ENCODE data around the gene DUSP9. TPM values are rescaled to one million over a fixed set of nuclear protein-coding genes. Genes with fewer than 3 reads are reported as not detected.

Gene DUSP9
- polyA plus RNA-seq, 1 donor (not counting 4 experiments of a cell fraction or from before 2014, with no cell fraction given) = 0.47 TPM

- Histone ChIP-seq H2AFZ (ENCODE audit: control insufficient read depth, low read length) (no peak overlapping the region), H3K4me2 (ENCODE audit: control insufficient read depth, extremely low read depth, insufficient read depth, low read depth, low read length) (no peak overlapping the region), H3K9me3 (ENCODE audit: control insufficient read depth, low read depth, low read length) (no peaks in the 10 kb centered on the region), H3K9me1 (ENCODE audit: control insufficient read depth, extremely low read depth, insufficient read depth, low read length) (no peaks in the 10 kb centered on the region), H3K4me1 (ENCODE audit: control insufficient read depth, extremely low read depth, insufficient read depth, low read length) (no peaks in the 10 kb centered on the region), H3K27me3 (ENCODE audit: control insufficient read depth, extremely low read depth, insufficient read depth, low read length) (no peaks in the 10 kb centered on the region), H3K4me3 (ENCODE audit: control insufficient read depth in 2 of 3, extremely low read depth in 1 of 3, insufficient read depth in 2 of 3, low read depth in 1 of 3, low read length in 3 of 3) (no peak overlapping the region), H3K79me2 (ENCODE audit: control insufficient read depth, insufficient read depth, low read length) (no peaks in the 10 kb centered on the region), H4K20me1 (ENCODE audit: control insufficient read depth, extremely low read depth, insufficient read depth, low read length) (no peaks in the 10 kb centered on the region), H3K36me3 (ENCODE audit: control insufficient read depth in 2 of 2, extremely low read depth in 1 of 2, insufficient read depth in 2 of 2, low read length in 2 of 2) (no peaks in the 10 kb centered on the region), H3K9ac (ENCODE audit: control insufficient read depth, extremely low read depth, insufficient read depth, low read length) (no peak overlapping the region), H3K27ac (ENCODE audit: control insufficient read depth, insufficient read depth, low read length) (no peak overlapping the region)
- no peak for DNase-seq (ENCODE audit: low read depth, low spot score)
- TF ChIP-seq CTCF (optimal IDR thresholded peaks at IDR 0.05 in 1 of 3, IDR thresholded peaks at IDR 0.05 in 1 of 3, conservative IDR thresholded peaks at IDR 0.05 in 1 of 3; ENCODE audit: extremely low read depth in 1 of 3, insufficient read depth in 2 of 3, low read length in 3 of 3) = no peak
- TF ChIP-seq EZH2 (IDR thresholded peaks at IDR 0.05; ENCODE audit: low read length) = no peak
- dilution Hi-C loops (cut with MboI; ENCODE audit: extremely low pct_ligation_motif_present, low sequenced_read_pairs) = no loop called here
- no peak for FAIRE-seq
These were observed 23.1 kb downstream of the DUSP9 start for GRCh38 chrX:153669901-153670731.

- H3K36me3 ChIP-seq (ENCODE audit: control insufficient read depth in 2 of 2, extremely low read depth in 1 of 2, insufficient read depth in 2 of 2, low read length in 2 of 2) = no peaks in the 10 kb centered on the region
- no peaks in the 10 kb centered on the region for H3K4me1 ChIP-seq (ENCODE audit: control insufficient read depth, extremely low read depth, insufficient read depth, low read length)
- DNase-seq (ENCODE audit: low read depth, low spot score) (no peak), FAIRE-seq (no peak)
- no peak overlapping the region for H2AFZ ChIP-seq (ENCODE audit: control insufficient read depth, low read length)
- no peaks in the 10 kb centered on the region for H3K27me3 ChIP-seq (ENCODE audit: control insufficient read depth, extremely low read depth, insufficient read depth, low read length)
- dilution Hi-C loops (cut with MboI; ENCODE audit: extremely low pct_ligation_motif_present, low sequenced_read_pairs) = no loop called here
- no peaks in the 10 kb centered on the region for H4K20me1 ChIP-seq (ENCODE audit: control insufficient read depth, extremely low read depth, insufficient read depth, low read length)
- H3K4me2 ChIP-seq (ENCODE audit: control insufficient read depth, extremely low read depth, insufficient read depth, low read depth, low read length) = no peak overlapping the region
- no peak overlapping the region for H3K27ac ChIP-seq (ENCODE audit: control insufficient read depth, insufficient read depth, low read length)
- H3K79me2 ChIP-seq (ENCODE audit: control insufficient read depth, insufficient read depth, low read length) = no peaks in the 10 kb centered on the region
- H3K9me3 ChIP-seq (ENCODE audit: control insufficient read depth, low read depth, low read length) = no peaks in the 10 kb centered on the region
- H3K9me1 ChIP-seq (ENCODE audit: control insufficient read depth, extremely low read depth, insufficient read depth, low read length) = no peaks in the 10 kb centered on the region
- H3K9ac ChIP-seq (ENCODE audit: control insufficient read depth, extremely low read depth, insufficient read depth, low read length) = no peak overlapping the region
- no peak overlapping the region for H3K4me3 ChIP-seq (ENCODE audit: control insufficient read depth in 2 of 3, extremely low read depth in 1 of 3, insufficient read depth in 2 of 3, low read depth in 1 of 3, low read length in 3 of 3)
- no peak for TF ChIP-seq CTCF (optimal IDR thresholded peaks at IDR 0.05 in 1 of 3, IDR thresholded peaks at IDR 0.05 in 1 of 3, conservative IDR thresholded peaks at IDR 0.05 in 1 of 3; ENCODE audit: extremely low read depth in 1 of 3, insufficient read depth in 2 of 3, low read length in 3 of 3)
- TF ChIP-seq EZH2 (IDR thresholded peaks at IDR 0.05; ENCODE audit: low read length) = no peak
These were observed 24.0 kb downstream of the DUSP9 start for GRCh38 chrX:153670748-153671588.

Measured in keratinocyte (primary cell).